ENCODE data around the gene FCSK. TPM values are rescaled to one million over a fixed set of nuclear protein-coding genes. Genes with fewer than 3 reads are reported as not detected.

FCSK gene
- total and polyA plus RNA-seq, 10 of the 15 experiments (the other 5 are each of a cell fraction or from before 2014, with no cell fraction given), result 0.60 to 17.6 (median 7.4) TPM

- WGBS (ENCODE audit: insufficient coverage, insufficient replicate concordance, low lambda C conversion rate, missing lambda C conversion rate), result 83% methylated on average over 5 of the region's 5 CpGs
- H3K9me3 ChIP-seq (replicated peaks; ENCODE audit: control insufficient read depth, insufficient read depth, low read length), result no peaks in the 10 kb centered on the region
- DNase-seq (ENCODE audit: low read depth, low spot score), result no peak
- H3K36me3 ChIP-seq (ENCODE audit: control insufficient read depth in 2 of 2, insufficient read depth in 2 of 2, low read length in 1 of 2), result peaks cover 16 to 20% of the 10 kb centered on the region in 2 experiments; a peak in 3 of 4 replicates
- intact Hi-C loops (cut with micrococcal nuclease; ENCODE audit: unreplicated experiment) (no loop called here), in situ Hi-C loops (cut with MboI) (loop anchor here (25.0 kb wide), 1 partner anchor 1657 kb away; no protein-coding TSS in a partner anchor)
- H3K4me3 ChIP-seq, result no peak overlapping the region; the same call in 1 of the 2 replicates
- ChIA-PET SMC1A (ENCODE audit: uncharacterized antibody, unreplicated experiment) (interaction anchor here (0.9 to 5.7 kb wide), 4 partner anchors 9 to 37 kb away, joined by 3 to 39 read pairs (median 7); no protein-coding TSS in a partner anchor), CTCF (interaction anchor here (1.0 to 3.0 kb wide), 2 partner anchors 9 to 24 kb away, joined by 4 to 9 read pairs; no protein-coding TSS in a partner anchor), POLR2A (interaction anchor here (3.4 to 6.0 kb wide), 3 partner anchors 9 to 14 kb away, joined by 18 to 58 read pairs (median 24); no protein-coding TSS in a partner anchor), RAD21 (ENCODE audit: unreplicated experiment) (interaction anchor here (0.8 to 5.0 kb wide), 4 partner anchors 9 to 13 kb away, joined by 3 to 32 read pairs (median 14); no protein-coding TSS in a partner anchor)
- FAIRE-seq, result no peak
- peak overlapping the region; percentile 20; the same call in 1 of the 2 replicates for H3K9ac ChIP-seq (ENCODE audit: control insufficient read depth, insufficient read depth, low read length)
- H3K27ac ChIP-seq (ENCODE audit: control insufficient read depth, insufficient read depth), result peak overlapping the region; percentile 87
- peak overlapping the region; percentile 66 for H3K4me2 ChIP-seq (ENCODE audit: control insufficient read depth, insufficient read depth)
- H2AFZ ChIP-seq (ENCODE audit: control insufficient read depth, low read depth, low read length), result no peak overlapping the region
- H3K27me3 ChIP-seq (replicated peaks in 1 of 2; ENCODE audit: control insufficient read depth in 2 of 2, insufficient read depth in 2 of 2, low read length in 1 of 2), result no peaks in the 10 kb centered on the region
- H3K79me2 ChIP-seq (ENCODE audit: control insufficient read depth, insufficient read depth, low read length), result peaks cover 87% of the 10 kb centered on the region
- no TSS peak for BruUV-seq (replicated peaks)
- H3K4me1 ChIP-seq (ENCODE audit: control insufficient read depth, insufficient read depth, low read length), result peaks cover 54% of the 10 kb centered on the region
- H4K20me1 ChIP-seq (ENCODE audit: control insufficient read depth, insufficient read depth), result no peaks in the 10 kb centered on the region
- ATAC-seq, result no peak
- TF ChIP-seq BCL11A (IDR thresholded peaks at IDR 0.05; ENCODE audit: low read depth, low read length), result no peak
- TF ChIP-seq JUNB (IDR thresholded peaks at IDR 0.05), result no peak
- TF ChIP-seq SKIL (IDR thresholded peaks at IDR 0.05; ENCODE audit: low read depth, poor library complexity, severe bottlenecking), result no peak
- TF ChIP-seq MTA2 (IDR thresholded peaks at IDR 0.05; ENCODE audit: low read depth), result no peak
- no peak for TF ChIP-seq SMAD5 (IDR thresholded peaks at IDR 0.05; ENCODE audit: low read depth)
- no peak for TF ChIP-seq NFXL1 (IDR thresholded peaks at IDR 0.05; ENCODE audit: borderline replicate concordance)
- no peak for TF ChIP-seq RELB (IDR thresholded peaks at IDR 0.05; ENCODE audit: low read depth)
- no peak for TF ChIP-seq E2F8 (IDR thresholded peaks at IDR 0.05; ENCODE audit: low read depth, partially characterized antibody)
- TF ChIP-seq ATF3 (IDR thresholded peaks at IDR 0.05; ENCODE audit: borderline replicate concordance, extremely low read depth, low read depth, low read length), result no peak
- TF ChIP-seq NFYB (IDR thresholded peaks at IDR 0.05; ENCODE audit: insufficient read depth, low read depth, low read length), result no peak
- TF ChIP-seq SREBF2 (IDR thresholded peaks at IDR 0.05; ENCODE audit: low read length), result no peak
- no peak for TF ChIP-seq MEF2A (IDR thresholded peaks at IDR 0.05; ENCODE audit: insufficient read depth, low read depth, low read length)
- TF ChIP-seq DPF2 (IDR thresholded peaks at IDR 0.05), result no peak
- no peak for TF ChIP-seq USF2 (IDR thresholded peaks at IDR 0.05; ENCODE audit: borderline replicate concordance, low read depth, low read length)
- no peak for TF ChIP-seq NBN (IDR thresholded peaks at IDR 0.05)
- no peak for TF ChIP-seq STAT3 (IDR thresholded peaks at IDR 0.05; ENCODE audit: low read depth, low read length)
These were observed 35.4 kb upstream of the FCSK start for GRCh38 chr16:70418993-70419318.
